HEK293T (cell line): Measurements from ENCODE around the gene CSF1R.

ENCODE experiments used
- ARNT ChIP-seq: fragments of 450-650 bp; IDR thresholded peaks from 2 replicates; pipeline ENCODE4 v1.6.1; 2017; ENCODE audit warnings: mild to moderate bottlenecking
- BHLHE40 ChIP-seq: fragments of 450-650 bp; IDR thresholded peaks from 2 replicates; pipeline ENCODE4 v1.6.1; 2016; ENCODE audit warnings: mild to moderate bottlenecking, moderate library complexity, borderline replicate concordance
- CTBP1 ChIP-seq: fragments of 450-650 bp; IDR thresholded peaks from 2 replicates; pipeline ENCODE4 v1.6.1; 2016; ENCODE audit warnings: borderline replicate concordance
- ELF4 ChIP-seq: fragments of 450-650 bp; IDR thresholded peaks from 2 replicates; pipeline ENCODE4 v1.6.1; 2017; ENCODE audit warnings: antibody characterized with exemption
- FOXA1 ChIP-seq: fragments of 450-650 bp; IDR thresholded peaks from 2 replicates; pipeline ENCODE4 v1.6.1; 2016; ENCODE audit warnings: mild to moderate bottlenecking
- FOXK2 ChIP-seq: fragments of 450-650 bp; IDR thresholded peaks from 2 replicates; pipeline ENCODE4 v1.6.1; 2016; ENCODE audit warnings: mild to moderate bottlenecking
- FOXM1 ChIP-seq: fragments of 450-650 bp; IDR thresholded peaks from 2 replicates; pipeline ENCODE4 v1.6.1; 2017; ENCODE audit warnings: mild to moderate bottlenecking, borderline replicate concordance
- HDGF ChIP-seq: fragments of 450-650 bp; IDR thresholded peaks from 2 replicates; pipeline ENCODE4 v1.6.1; 2017; ENCODE audit warnings: antibody characterized with exemption, borderline replicate concordance
- L3MBTL2 ChIP-seq: fragments of 450-650 bp; conservative IDR thresholded peaks from 2 replicates; pipeline ENCODE4 v1.6.1; 2016; ENCODE audit warnings: mild to moderate bottlenecking
- NFRKB ChIP-seq: fragments of 450-650 bp; IDR thresholded peaks from 2 replicates; pipeline ENCODE4 v1.6.1; 2016; ENCODE audit warnings: mild to moderate bottlenecking, moderate library complexity
- SP1 ChIP-seq: fragments of 450-650 bp; IDR thresholded peaks from 2 replicates; pipeline ENCODE4 v1.6.1; 2017
- SUZ12 ChIP-seq: fragments of 450-650 bp; IDR thresholded peaks from 2 replicates; pipeline ENCODE4 v1.6.1; 2016; ENCODE audit warnings: mild to moderate bottlenecking
- TARDBP ChIP-seq: fragments of 450-650 bp; IDR thresholded peaks from 2 replicates; pipeline ENCODE4 v1.6.1; 2016
- ZNF384 ChIP-seq: fragments of 450-650 bp; IDR thresholded peaks from 2 replicates; pipeline ENCODE4 v1.6.1; 2016

DNA sequence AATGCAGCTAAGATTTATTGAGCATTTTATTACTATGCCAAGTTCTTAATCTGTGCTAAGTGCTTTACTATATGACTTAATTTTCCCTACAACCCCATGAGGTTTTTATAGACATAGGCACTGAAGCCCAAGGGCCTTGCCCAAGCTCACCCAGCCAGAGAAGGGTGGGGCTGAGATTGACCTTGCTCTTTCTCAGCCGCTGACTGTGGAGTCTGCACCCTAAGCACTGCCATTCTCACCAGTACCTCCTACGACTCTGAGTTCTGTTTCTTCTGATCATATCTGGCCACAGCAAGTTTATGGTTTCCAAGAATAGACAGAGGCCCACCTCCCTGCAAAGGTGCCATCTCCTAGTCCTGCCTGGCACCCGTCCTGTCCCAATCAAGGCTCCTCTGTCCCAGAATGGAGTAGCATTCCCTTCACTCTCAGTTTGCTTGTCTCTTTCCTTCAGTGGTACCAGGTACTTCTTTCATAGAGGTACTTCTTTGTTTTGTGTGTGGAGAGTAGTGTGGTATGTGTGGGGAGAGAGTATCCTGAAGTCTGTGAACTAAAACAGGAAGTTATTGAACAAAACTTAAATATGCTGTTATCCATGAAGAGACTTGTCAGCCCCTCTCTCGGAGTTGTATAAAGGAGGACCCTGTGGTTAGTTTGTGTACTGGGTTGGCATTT is 42.6 kb downstream of the CSF1R start:
- TF ChIP-seq TARDBP (no peak), NFRKB (no peak), SP1 (no peak), FOXK2 (no peak), BHLHE40 (no peak), FOXA1 (no peak), ARNT (no peak), FOXM1 (no peak), SUZ12 (no peak), CTBP1 (no peak), HDGF (no peak), ELF4 (no peak), L3MBTL2 (no peak), ZNF384 (no peak)
